AG09309 (cell line): ENCODE data around the gene PTGDR2.

Experiments
- DNase-seq: peaks from one replicate; pipeline ENCODE4 v3.0.0-alpha.2; 2010; ENCODE audit warnings: low read depth
- H3K4me3 ChIP-seq: 2 replicates; pipeline ENCODE4 v1.5.1; 2011; ENCODE audit warnings: mild to moderate bottlenecking, low read depth, low read length, moderate library complexity; ENCODE audit not compliant: control insufficient read depth
- CTCF ChIP-seq: IDR thresholded peaks from 2 replicates; pipeline ENCODE4 v1.5.1; 2011; ENCODE audit warnings: mild to moderate bottlenecking, low read depth, low read length, inconsistent platforms; ENCODE audit not compliant: insufficient read depth, control insufficient read depth; ENCODE audit errors: missing control alignments

Gene PTGDR2

DNA sequence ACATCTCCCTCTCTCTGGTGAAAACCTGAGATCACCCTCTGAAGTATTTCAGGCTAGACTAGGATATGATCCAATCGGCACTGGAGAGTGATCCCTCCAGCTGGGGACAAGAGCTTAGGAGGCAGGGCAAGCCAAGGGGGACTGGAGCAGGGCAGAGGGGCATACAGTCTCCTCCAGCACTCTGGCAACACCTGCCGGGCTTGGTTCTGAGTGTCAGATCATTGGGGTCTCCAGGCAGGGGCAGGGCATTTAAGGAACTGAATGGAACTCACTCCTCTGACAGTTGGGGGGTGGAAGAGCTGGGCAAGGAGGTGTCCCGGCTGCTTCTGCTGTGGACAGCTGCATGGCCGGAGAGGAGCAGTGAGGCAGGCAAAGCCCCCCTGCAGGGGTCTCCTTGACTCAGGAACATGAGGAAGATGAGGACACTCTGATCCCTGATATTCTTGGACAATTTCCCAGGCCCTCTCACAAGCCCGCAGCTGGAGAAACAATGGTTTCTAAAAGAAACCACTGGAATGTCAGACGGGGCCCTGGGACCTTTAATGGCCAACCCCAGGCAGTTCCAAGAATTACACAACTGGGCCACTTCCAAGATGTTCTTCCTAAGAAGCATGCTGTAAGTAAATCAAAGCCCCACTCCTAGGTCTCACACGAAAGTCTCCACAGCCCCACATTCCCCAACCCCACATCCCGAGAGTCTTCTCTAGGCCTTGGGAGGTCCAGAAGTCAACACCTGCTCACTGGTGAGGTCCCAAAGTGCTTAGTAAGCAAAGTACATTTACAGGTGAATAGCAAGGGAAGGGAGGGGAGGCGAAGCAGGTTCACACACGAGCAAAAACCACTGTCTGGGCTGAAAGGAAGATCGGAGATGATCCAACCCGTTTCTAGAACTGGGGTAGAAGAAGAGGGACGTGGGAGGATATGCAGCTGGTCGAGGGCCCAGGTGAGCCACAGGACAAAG lies 15.0 kb downstream of the PTGDR2 start:
- no peak for TF ChIP-seq CTCF
- no peak overlapping the region for H3K4me3 ChIP-seq
- peak; percentile 82 for DNase-seq

DNA sequence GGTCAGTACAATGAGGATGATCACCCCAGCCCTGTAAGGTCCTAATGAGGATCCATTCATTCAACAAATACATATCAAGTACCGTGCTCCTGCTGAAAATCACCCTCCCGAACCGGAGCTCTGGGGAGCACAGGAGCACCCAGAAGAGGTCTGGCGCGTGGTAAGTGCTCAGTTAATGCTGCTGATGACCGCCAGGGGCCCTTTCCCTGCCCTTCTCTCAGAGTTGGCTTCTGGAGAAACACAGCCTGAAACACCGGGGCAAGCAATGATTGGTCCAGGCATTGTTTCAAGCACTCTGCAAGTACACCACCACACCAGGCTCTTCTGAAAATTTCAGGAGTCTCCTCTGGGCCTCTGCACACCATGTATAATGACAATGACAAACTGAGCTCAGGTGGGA lies 17.6 kb downstream of the PTGDR2 start:
- no peak for DNase-seq
- H3K4me3 ChIP-seq, result no peak overlapping the region
- TF ChIP-seq CTCF, result peak; percentile 31

GRCh38 chr11:60836866-60837515 lies 18.8 kb downstream of the PTGDR2 start:
- no peak for TF ChIP-seq CTCF
- DNase-seq, result no peak
- no peak overlapping the region for H3K4me3 ChIP-seq

DNA sequence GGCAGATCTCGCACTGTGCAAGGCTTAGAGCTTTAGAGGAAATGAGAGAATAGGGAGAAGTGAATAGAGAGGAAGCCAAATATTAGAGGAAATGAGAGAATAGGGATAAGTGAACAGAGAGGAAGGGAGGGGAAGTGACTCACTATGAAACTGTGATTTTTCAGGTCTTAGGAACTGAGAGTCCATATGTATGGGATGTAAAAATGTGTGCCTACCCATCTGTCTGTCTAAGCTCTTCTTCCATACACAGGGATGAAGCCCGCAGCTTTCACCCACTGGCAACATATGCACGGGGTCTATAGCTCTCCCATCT lies 20.3 kb downstream of the PTGDR2 start:
- TF ChIP-seq CTCF, result no peak
- no peak for DNase-seq
- no peak overlapping the region for H3K4me3 ChIP-seq

DNA sequence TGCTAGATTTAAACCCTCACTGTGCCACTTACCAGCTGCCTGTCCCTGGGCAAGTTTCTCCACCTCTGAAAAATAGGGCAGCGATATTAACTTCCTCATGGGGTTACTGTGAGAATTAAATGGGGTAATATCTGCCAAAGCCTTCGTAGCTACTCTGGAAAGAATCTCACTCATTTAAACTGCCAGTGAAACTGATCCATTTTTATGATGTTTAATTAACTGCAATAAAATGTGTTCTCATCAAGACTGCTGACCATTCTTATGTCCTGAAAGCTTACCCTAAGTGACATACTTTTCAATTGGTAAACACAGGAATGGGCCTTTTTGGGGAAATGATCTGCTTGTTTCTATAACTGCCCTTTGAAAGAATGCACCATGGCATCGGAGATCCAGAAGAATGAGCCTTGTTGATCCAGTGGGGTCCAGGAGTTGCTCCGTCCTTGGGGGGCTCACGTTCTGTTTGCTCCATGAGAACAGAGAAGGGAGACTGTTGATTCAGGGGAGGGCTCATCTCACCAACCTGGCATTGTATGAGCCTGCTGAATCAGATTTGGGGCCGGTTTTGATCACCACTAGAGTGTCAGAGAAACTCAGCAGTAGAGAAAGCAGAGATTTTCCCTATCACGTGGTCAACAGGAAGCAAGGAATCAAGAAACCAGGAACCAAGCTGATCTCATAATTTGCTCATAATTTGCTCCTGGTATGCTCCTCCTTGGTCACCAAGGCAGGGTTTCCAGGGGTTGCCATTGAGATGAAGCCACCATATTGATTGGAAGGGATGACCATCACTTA lies 20.8 kb downstream of the PTGDR2 start:
- no peak for DNase-seq
- TF ChIP-seq CTCF, result no peak
- H3K4me3 ChIP-seq, result no peak overlapping the region

GRCh38 chr11:60831501-60832079 lies 24.2 kb downstream of the PTGDR2 start:
- H3K4me3 ChIP-seq, result no peak overlapping the region
- DNase-seq, result peak; percentile 44
- TF ChIP-seq CTCF, result no peak
